Activated CD8-positive, alpha-beta T cell treated with anti-CD3 and anti-CD28 coated beads for 36 hours (primary cell): ENCODE measurements around the gene MTA3. TPM values are rescaled to one million over a fixed set of nuclear protein-coding genes. Genes with fewer than 3 reads are reported as not detected.
A peak's percentile ranks its signal among the peaks of the same experiment; 100 is the strongest.
"Not testable (repeated sequence)": the region's sequence is repeated elsewhere in the genome, so short reads cannot be mapped to it uniquely, and the experiment has no call there.

ENCODE experiments used
- ATAC-seq: fragments of 200-7000 bp; cut with Tn5 transposase; one replicate; pipeline ENCODE4 v1.10.0; 2021; ENCODE audit warnings: mild to moderate bottlenecking, moderate library complexity
- CTCF ChIA-PET: fragments of 350-600 bp; sonication (Branson Sonifier 250); formaldehyde crosslinking; loops from one replicate; lab custom pipeline; 2021; ENCODE audit warnings: antibody characterized with exemption; lab: Charles Lee
- POLR2A ChIA-PET: fragments of 350-600 bp; sonication (Branson Sonifier 250); formaldehyde crosslinking; loops from one replicate; lab custom pipeline; 2021; ENCODE audit warnings: antibody characterized with exemption; lab: Charles Lee
- DNase-seq: peaks from one replicate; pipeline ENCODE4 v3.0.0-alpha.2; 2020
- H3K27ac Mint-ChIP-seq: one replicate; pipeline ENCODE4 v1.8.0; 2021; ENCODE audit warnings: mild to moderate bottlenecking, mixed read lengths
- H3K27me3 Mint-ChIP-seq: one replicate; pipeline ENCODE4 v1.8.0; 2021; ENCODE audit warnings: mixed read lengths
- H3K36me3 Mint-ChIP-seq: one replicate; pipeline ENCODE4 v1.8.0; 2021; ENCODE audit warnings: low read depth, mixed read lengths
- H3K4me1 Mint-ChIP-seq: one replicate; pipeline ENCODE4 v1.8.0; 2021; ENCODE audit warnings: low read depth, mixed read lengths
- H3K4me3 Mint-ChIP-seq: one replicate; pipeline ENCODE4 v1.8.0; 2021; ENCODE audit warnings: mild to moderate bottlenecking, moderate library complexity, mixed read lengths
- H3K9me3 Mint-ChIP-seq: one replicate; pipeline ENCODE4 v1.8.0; 2021; ENCODE audit warnings: mixed read lengths
- CTCF ChIP-seq: fragments of 200-600 bp; IDR thresholded peaks from one replicate; pipeline ENCODE4 v1.8.0; 2022; ENCODE audit warnings: antibody characterized with exemption, mild to moderate bottlenecking
- intact Hi-C: fragments of 100-400 bp; cut with micrococcal nuclease; formaldehyde crosslinking; loops from one replicate; pipeline ENCODE4 v1.10.0; 2022
- total RNA-seq, 2 experiments: library from RNA; stranded (reverse); gene quantifications; one replicate each; pipeline ENCODE4 v1.2.3, GENCODE V29; 2021

Gene MTA3
- total RNA-seq, 2 experiments from 2014 or later = 32.6 to 35.9 TPM

GRCh38 chr2:42613281-42614064 lies 45.0 kb downstream of the MTA3 start:
- Mint-ChIP-seq H3K27me3 (no peaks in the 10 kb centered on the region), H3K4me3 (no peak overlapping the region), H3K9me3 (no peaks in the 10 kb centered on the region), H3K4me1 (peaks cover 2% of the 10 kb centered on the region), H3K27ac (no peak overlapping the region), H3K36me3 (peaks cover 16% of the 10 kb centered on the region)
- DNase-seq (no peak), ATAC-seq (no peak)
- intact Hi-C loops = no loop called here
- ChIA-PET CTCF (interaction anchor here (0.8 kb wide), 1 partner anchor 11 kb away, joined by 4 read pairs; no protein-coding TSS in a partner anchor), POLR2A (no interaction called here)
- TF ChIP-seq CTCF = no peak

- CTCF ChIA-PET = interaction anchor here (1.2 kb wide), 1 partner anchor 48 kb away, joined by 3 read pairs; no protein-coding TSS in a partner anchor
- Mint-ChIP-seq H3K27me3 (no peaks in the 10 kb centered on the region), H3K27ac (no peak overlapping the region), H3K36me3 (peaks cover 15% of the 10 kb centered on the region), H3K4me3 (no peak overlapping the region), H3K4me1 (peaks cover 10% of the 10 kb centered on the region), H3K9me3 (no peaks in the 10 kb centered on the region)
- POLR2A ChIA-PET = no interaction called here
- no peak for ATAC-seq
- DNase-seq = no peak
- intact Hi-C loops = no loop called here
- TF ChIP-seq CTCF = no peak
These were observed 46.4 kb downstream of the MTA3 start for GRCh38 chr2:42614838-42615237.

GRCh38 chr2:42618116-42618515 lies 49.7 kb downstream of the MTA3 start:
- DNase-seq = no peak
- ATAC-seq = no peak
- POLR2A ChIA-PET = interaction anchor here (0.8 kb wide), 1 partner anchor 31 kb away, joined by 3 read pairs; no protein-coding TSS in a partner anchor
- intact Hi-C loops = no loop called here
- H3K27ac Mint-ChIP-seq = no peak overlapping the region
- CTCF ChIA-PET = interaction anchor here (0.6 kb wide), 1 partner anchor 45 kb away, joined by 3 read pairs; no protein-coding TSS in a partner anchor
- H3K4me1 Mint-ChIP-seq = peaks cover 10% of the 10 kb centered on the region
- H3K36me3 Mint-ChIP-seq = peaks cover 14% of the 10 kb centered on the region
- H3K4me3 Mint-ChIP-seq = no peak overlapping the region
- H3K9me3 Mint-ChIP-seq = no peaks in the 10 kb centered on the region
- H3K27me3 Mint-ChIP-seq = no peaks in the 10 kb centered on the region
- TF ChIP-seq CTCF = no peak

- DNase-seq (no peak), ATAC-seq (peak; percentile 73)
- no peak overlapping the region for H3K4me3 Mint-ChIP-seq
- no peaks in the 10 kb centered on the region for H3K9me3 Mint-ChIP-seq
- intact Hi-C loops = no loop called here
- no peak for TF ChIP-seq CTCF
- peaks cover 13% of the 10 kb centered on the region for H3K36me3 Mint-ChIP-seq
- CTCF ChIA-PET = interaction anchor here (0.6 kb wide), 1 partner anchor 51 kb away, joined by 3 read pairs; no protein-coding TSS in a partner anchor
- H3K4me1 Mint-ChIP-seq = peaks cover 10% of the 10 kb centered on the region
- no peaks in the 10 kb centered on the region for H3K27me3 Mint-ChIP-seq
- H3K27ac Mint-ChIP-seq = peak overlapping the region; percentile 83
- POLR2A ChIA-PET = interaction anchor here (0.8 to 1.1 kb wide), 2 partner anchors 13 to 32 kb away, joined by 3 to 4 read pairs; no protein-coding TSS in a partner anchor
These were observed 50.5 kb downstream of the MTA3 start for GRCh38 chr2:42618972-42619371.

GRCh38 chr2:42621626-42622025 lies 53.2 kb downstream of the MTA3 start:
- H3K9me3 Mint-ChIP-seq, intact Hi-C loops, H3K27me3 Mint-ChIP-seq, DNase-seq, H3K4me3 Mint-ChIP-seq, H3K27ac Mint-ChIP-seq, H3K4me1 Mint-ChIP-seq, CTCF ChIA-PET, POLR2A ChIA-PET, ATAC-seq: not testable (repeated sequence)
- peaks cover 13% of the 10 kb centered on the region for H3K36me3 Mint-ChIP-seq
